GM19328 (cell line): ENCODE results near the gene CREBZF.
A peak's percentile ranks its signal among the peaks of the same experiment; 100 is the strongest.
"Not testable (repeated sequence)": the region's sequence is repeated elsewhere in the genome, so short reads cannot be mapped to it uniquely, and the experiment has no call there.

Experiments used
- ATAC-seq: cut with Tn5 transposase; IDR thresholded peaks from one replicate; pipeline ENCODE4 v1.9.1; 2021; ENCODE audit warnings: mild to moderate bottlenecking, moderate library complexity; ENCODE audit not compliant: unreplicated experiment

Gene CREBZF

GRCh38 chr11:85627998-85628770 is 36.7 kb downstream of the CREBZF start, which contains the start of gene TMEM126B:
TSS of gene TMEM126B (plus strand) at chr11:85628593. CDS start at chr11:85628608, 15 bp downstream.
- peak; percentile 99 for ATAC-seq

- ATAC-seq = no peak
Measured at GRCh38 chr11:85627332-85627997, 37.5 kb downstream of the CREBZF start, which contains the start of gene DLG2. TSS of gene DLG2 (minus strand) at chr11:85627344.

- ATAC-seq = no peak
Measured at GRCh38 chr11:85626496-85626895, 38.4 kb downstream of the CREBZF start.

GRCh38 chr11:85620256-85620655 is 44.7 kb downstream of the CREBZF start:
- no peak for ATAC-seq

GRCh38 chr11:85619499-85619898 is 45.4 kb downstream of the CREBZF start:
- ATAC-seq = no peak

GRCh38 chr11:85611643-85612042 is 53.3 kb downstream of the CREBZF start:
- not testable (repeated sequence) for ATAC-seq
